Right ventricle myocardium superior (tissue), 1 donor: Measurements from ENCODE around the gene RGR. TPM values are rescaled to one million over a fixed set of nuclear protein-coding genes. Genes with fewer than 3 reads are reported as not detected.
A peak's percentile ranks its signal among the peaks of the same experiment; 100 is the strongest.
"Not testable (repeated sequence)": the region's sequence is repeated elsewhere in the genome, so short reads cannot be mapped to it uniquely, and the experiment has no call there.

Experiments
- ATAC-seq: fragments of 200-7000 bp; cut with Tn5 transposase; one replicate; pipeline ENCODE4 v1.9.1; 2020; ENCODE audit warnings: mild to moderate bottlenecking; ENCODE audit not compliant: poor library complexity
- DNase-seq: peaks from one replicate; pipeline ENCODE4 v3.0.0-alpha.2; 2020
- intact Hi-C: fragments of 100-400 bp; cut with DNase I; formaldehyde crosslinking; loops from one replicate; pipeline ENCODE4 v1.11.2; 2022
- total RNA-seq: library from RNA; stranded (reverse); fragmentation: NEBNext Ultra II Directional; extraction: Animal tissue kit (Norgen Biotek cat#: 25700); gene quantifications from one replicate; pipeline ENCODE4 v1.2.1, GENCODE V29; 2021
- donor health status: DM: no; HTN: yes; CAD: no; lungs with severe emphysema.

Gene RGR
- total RNA-seq, 1 donor from 2014 or later: 1.7 TPM

DNA sequence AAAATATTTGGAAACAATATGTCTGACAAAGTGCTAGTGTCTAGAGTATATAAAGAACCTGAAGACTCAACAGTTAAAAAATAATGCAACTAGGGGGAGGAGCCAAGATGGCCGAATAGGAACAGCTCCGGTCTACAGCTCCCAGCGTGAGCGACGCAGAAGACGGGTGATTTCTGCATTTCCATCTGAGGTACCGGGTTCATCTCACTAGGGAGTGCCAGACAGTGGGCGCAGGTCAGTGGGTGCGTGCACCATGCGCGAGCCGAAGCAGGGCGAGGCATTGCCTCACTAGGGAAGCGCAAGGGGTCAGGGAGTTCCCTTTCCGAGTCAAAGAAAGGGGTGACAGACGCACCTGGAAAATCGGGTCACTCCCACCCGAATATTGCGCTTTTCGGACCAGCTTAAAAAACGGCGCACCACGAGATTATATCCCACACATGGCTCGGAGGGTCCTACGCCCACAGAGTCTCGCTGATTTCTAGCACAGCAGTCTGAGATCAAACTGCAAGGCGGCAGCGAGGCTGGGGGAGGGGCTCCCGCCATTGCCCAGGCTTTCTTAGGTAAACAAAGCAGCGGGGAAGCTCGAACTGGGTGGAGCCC, 35.1 kb downstream of the RGR start:
- intact Hi-C loops, ATAC-seq, DNase-seq: not testable (repeated sequence)

DNA sequence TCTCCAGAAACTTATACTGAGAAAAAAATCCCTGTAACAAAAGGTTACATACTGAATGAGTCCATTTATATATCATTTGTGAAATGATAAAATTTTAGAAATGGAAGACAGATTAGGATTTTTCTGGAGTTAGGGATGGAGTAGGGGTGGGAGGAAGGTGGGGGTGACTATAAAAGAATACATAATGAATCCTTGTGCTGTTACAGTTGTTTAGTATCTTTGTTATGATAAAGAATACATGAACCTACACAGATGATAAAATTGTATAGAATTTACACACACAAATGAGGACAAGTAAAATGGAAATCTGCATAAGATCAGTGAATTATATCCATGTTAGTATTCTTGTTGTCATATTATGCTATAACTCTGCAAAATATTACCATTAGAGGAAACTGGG, 41.8 kb downstream of the RGR start:
- DNase-seq (no peak), ATAC-seq (no peak)
- intact Hi-C loops: no loop called here

- intact Hi-C loops: no loop called here
- ATAC-seq (no peak), DNase-seq (no peak)
Measured at GRCh38 chr10:84288151-84288550, 43.3 kb downstream of the RGR start.

- ATAC-seq: no peak
- DNase-seq: no peak
- intact Hi-C loops: no loop called here
Measured at GRCh38 chr10:84289521-84290200, 44.8 kb downstream of the RGR start.

DNA sequence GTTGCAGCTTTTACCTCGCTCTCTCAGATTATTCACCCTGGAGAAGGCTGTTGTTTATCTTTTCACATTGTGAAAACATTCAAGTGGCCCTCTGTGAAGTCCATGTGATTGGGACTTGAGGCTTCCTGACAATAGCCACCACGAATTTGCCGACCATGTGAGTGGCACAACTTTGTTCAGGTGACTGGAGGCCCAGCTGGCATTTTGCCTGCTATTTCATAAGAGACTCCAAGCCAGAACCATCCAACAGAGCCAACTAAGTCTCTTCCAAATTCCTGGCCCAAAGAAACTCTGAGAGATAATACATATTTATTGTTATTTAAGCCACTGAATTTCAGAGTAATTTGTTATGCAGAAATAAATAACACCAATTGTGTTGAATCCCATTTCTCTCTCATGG, 45.4 kb downstream of the RGR start:
- ATAC-seq (no peak), DNase-seq (no peak)
- intact Hi-C loops: no loop called here

DNA sequence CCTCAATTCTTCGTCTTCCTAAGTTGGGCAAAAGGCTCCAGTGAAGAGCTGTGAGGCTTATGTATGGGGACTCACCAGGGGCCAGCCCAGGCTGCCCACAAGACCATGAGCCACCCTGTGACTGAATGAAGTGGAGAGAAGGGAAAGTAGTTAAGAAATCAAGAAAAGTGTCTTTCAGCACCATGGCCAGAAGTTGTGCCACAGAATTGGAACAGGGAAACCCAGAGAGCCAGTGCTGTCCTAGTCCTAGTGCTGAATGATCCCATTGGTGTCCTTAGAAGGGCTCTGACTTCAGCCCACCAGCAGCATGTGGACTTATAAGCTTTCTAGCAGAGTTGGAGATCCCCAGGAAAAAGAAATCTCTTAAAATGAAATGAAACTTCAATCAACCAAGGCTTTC, 46.5 kb downstream of the RGR start:
- DNase-seq: no peak
- intact Hi-C loops: no loop called here
- no peak for ATAC-seq

DNA sequence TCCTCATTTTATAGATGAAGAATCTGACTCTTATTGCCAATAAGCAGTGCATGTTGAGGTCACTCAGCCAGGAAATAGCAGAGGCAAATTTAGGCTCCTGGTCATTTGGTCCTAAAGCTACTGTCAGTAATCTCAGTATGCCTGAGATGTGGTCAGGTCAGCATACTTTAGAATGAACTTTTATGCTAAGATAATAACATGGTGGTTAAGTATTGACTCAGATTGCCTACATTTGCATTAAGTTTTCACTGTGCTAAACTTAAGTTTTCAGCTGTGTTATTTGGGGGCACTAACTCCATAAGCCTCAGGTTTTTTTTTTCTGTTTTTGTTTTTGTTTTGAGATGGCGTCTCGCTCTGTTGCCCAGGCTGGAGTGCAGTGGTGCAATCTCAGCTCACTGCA, 47.6 kb downstream of the RGR start:
- intact Hi-C loops: no loop called here
- ATAC-seq (no peak), DNase-seq (no peak)

DNA sequence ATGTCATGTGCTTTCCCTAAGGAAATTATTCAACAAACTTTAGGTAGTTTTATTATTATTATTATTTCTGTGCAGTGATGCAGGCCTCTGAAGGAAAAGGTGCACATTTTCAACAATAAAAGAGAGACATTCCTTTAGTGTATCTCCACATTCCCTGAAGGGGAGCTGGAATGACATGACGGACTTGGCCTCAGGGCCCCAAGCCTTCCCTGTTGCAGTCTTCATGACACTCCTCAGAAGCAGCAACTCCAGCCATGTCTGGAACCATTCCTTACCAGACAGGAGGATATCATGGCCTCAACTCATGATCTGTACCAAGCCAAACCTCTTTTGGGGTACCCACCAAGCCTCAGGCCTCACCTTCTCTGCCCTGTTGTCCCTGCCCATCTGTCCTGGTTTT, 48.3 kb downstream of the RGR start:
- no peak for ATAC-seq
- DNase-seq: no peak
- intact Hi-C loops: no loop called here

- intact Hi-C loops: no loop called here
- no peak for ATAC-seq
- DNase-seq: no peak
Measured at GRCh38 chr10:84293574-84294016, 48.7 kb downstream of the RGR start.

DNA sequence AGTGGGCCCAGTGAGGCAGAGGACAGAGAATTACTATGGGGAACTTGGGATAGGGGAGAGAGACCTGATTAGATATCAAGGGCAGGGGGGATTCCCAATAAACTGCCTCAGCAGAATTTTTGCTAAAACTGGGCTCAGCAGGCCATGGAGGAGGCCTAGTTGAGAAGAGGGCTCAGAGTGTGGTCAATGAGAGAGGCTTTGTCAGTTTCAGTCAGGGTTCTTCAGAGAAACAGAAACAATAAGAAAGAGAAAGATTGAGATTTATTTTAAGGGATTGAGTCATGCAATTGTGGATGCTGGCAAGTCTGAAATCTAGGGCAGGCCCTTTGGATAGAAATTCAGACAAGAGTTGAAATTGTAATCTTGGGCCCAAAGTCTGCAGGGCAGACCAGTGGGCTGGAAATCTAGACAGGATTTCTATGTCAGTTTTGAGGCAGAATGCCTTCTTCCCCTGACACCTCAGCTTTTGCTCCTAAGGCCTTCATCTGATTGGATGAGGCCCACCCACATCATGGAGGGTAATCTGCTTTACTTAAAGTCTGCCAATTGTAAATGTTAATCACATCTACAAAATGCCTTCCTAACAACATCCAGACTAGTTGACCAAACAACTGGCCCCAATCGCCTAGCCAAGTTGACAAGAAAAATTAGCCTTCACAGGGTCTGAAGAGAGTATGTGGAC, 50.1 kb downstream of the RGR start:
- intact Hi-C loops: no loop called here
- ATAC-seq (no peak), DNase-seq (no peak)

DNA sequence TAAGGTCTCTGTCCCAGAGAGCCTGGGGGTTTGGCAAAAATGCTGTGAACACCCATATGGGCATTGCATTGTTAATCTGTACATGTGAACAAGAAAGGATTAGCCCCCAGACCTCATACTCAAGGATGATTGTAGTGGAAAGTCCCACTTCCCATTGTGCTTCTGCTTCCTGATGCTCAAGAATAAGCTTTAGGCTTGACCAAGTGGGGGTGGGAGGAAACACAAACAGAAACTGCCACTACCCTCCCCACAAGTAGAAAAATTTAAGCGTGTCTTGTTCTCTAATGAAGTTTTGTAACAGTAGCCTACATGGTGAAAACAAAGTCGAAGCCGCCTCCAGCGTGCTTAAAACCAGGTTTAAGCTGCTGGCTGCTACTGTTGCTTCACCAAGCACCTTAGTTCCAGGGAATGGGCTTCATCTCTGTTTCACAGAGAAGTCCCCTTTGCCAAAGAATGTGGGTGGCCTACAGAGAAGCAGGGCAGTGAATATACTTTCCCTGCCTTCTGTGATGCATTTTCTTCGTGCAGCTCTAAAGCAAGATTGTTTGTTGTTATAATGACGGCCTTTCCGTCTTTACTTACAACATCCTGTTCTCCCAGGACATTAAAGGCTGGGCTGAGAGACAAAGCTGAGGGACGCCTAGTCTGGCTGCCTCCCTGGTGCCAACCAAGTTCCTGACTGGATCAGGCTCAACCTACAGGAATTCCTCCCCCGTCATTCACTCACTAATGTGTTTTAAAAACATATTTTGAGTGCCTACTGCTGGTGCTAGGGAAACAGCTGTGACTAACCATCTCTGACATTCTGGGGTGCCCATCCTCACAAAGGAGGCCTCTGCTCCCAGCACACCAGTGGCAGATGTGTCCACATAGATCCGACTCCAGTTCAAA, 51.5 kb downstream of the RGR start:
- ATAC-seq (no peak), DNase-seq (no peak)

GRCh38 chr10:84298057-84298456, 53.2 kb downstream of the RGR start:
- no peak for ATAC-seq
- no peak for DNase-seq
- intact Hi-C loops: no loop called here

More for the DNA sequence above, 51.5 kb downstream of the RGR start:
- intact Hi-C loops: no loop called here

GRCh38 chr10:84302223-84302622, 57.4 kb downstream of the RGR start:
- ATAC-seq (no peak), DNase-seq (no peak)
- intact Hi-C loops: no loop called here

DNA sequence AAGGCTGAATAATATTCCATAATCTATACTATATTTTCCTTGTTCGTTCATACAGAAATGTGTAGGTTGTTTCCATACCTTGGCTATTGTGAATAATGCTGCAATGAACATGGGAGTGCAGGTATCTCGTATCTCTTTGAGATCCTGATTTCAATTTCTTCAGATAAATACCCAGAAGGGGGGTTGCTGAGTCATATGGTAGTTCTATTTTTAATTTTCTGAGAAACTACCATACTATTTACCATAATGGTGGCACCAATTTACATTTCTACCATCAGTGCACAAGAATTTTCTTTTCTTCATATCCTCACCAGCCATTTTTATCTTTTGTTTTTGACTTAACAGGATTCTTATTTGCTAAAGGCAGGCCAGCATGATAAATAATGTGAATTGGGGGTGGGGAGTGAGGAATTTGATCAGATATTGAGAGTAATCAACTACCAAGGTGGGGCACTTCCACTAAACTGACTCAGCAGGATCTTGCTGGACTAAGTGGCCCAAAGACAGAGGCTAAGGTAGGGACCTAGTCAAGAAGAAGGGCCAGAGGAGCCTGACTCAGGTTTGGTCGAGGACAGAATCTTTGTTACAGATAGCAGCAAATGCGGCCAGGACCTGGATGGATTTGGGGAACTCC, 62.0 kb downstream of the RGR start:
- intact Hi-C loops: no loop called here
- no peak for ATAC-seq
- no peak for DNase-seq

DNA sequence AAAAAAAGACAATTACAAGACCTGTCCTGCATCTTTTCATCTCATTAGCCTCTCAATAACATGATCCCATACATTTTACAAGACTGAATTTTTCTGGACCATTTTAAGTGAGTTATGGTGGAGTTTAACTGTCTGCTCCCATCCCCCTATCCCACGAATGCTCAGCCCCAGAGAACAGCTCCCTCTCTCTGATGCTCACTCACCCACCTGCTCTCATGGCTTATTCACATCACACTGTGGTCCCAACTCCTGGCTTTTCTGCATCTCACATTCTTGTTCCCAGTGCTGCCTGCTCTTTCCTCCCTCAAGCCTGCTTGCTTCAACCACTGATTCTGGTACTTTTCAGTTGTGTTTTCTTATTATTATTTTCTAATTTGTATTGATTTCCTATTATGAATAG, 63.2 kb downstream of the RGR start:
- intact Hi-C loops: no loop called here
- ATAC-seq: no peak
- no peak for DNase-seq

DNA sequence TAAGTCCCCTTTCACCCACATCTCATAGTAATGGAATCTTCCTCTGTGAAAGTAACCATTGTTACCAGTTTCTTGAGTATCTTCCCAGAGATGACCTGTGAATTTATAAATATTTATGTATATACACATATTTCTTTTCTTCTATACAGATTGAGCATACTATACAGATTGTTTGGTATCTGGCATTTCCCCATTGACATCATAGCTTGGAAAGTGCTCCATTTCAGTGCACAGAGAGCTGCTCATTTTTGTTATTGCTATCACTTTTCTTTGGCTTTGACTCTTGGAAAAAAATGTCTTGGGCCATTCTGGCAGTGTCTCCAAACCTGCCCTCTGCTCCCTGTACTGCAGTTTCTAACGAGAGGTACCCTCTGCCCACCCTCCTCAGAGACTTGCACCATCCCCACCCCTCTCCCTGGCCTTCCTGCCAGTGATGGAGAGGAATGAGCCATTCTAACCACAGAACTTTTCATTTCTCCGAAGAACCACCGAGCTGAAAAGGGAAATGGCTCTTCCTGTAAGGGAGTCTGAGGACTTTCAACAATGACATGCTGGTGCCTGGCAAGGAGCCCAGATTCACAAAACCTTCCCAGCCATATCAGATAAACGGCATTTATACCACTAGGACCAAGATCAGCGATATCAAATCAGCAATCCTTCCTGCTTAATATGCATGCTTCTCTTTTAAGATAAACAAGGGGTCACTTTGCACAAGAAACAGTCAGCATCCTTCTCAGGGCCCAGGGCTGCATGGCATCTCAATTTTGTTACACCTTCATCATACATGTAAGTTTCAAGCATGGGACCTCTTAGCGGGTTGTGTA, 63.8 kb downstream of the RGR start:
- ATAC-seq: no peak
- DNase-seq: peak; percentile 53
- intact Hi-C loops: no loop called here
